GM10266 (cell line): ENCODE data around the gene ROBO3.

ENCODE experiments used
- DNase-seq: peaks from one replicate; pipeline ENCODE4 v3.0.0; 2012; ENCODE audit errors: extremely low spot score
- TF ChIP-seq, protein P1 (sequence below): IDR thresholded peaks from 2 replicates; pipeline ENCODE4 v1.5.1; 2012; ENCODE audit warnings: mild to moderate bottlenecking, low read depth; ENCODE audit not compliant: control insufficient read depth, insufficient read depth; ENCODE audit errors: missing control alignments

The ROBO3 gene, protein sequence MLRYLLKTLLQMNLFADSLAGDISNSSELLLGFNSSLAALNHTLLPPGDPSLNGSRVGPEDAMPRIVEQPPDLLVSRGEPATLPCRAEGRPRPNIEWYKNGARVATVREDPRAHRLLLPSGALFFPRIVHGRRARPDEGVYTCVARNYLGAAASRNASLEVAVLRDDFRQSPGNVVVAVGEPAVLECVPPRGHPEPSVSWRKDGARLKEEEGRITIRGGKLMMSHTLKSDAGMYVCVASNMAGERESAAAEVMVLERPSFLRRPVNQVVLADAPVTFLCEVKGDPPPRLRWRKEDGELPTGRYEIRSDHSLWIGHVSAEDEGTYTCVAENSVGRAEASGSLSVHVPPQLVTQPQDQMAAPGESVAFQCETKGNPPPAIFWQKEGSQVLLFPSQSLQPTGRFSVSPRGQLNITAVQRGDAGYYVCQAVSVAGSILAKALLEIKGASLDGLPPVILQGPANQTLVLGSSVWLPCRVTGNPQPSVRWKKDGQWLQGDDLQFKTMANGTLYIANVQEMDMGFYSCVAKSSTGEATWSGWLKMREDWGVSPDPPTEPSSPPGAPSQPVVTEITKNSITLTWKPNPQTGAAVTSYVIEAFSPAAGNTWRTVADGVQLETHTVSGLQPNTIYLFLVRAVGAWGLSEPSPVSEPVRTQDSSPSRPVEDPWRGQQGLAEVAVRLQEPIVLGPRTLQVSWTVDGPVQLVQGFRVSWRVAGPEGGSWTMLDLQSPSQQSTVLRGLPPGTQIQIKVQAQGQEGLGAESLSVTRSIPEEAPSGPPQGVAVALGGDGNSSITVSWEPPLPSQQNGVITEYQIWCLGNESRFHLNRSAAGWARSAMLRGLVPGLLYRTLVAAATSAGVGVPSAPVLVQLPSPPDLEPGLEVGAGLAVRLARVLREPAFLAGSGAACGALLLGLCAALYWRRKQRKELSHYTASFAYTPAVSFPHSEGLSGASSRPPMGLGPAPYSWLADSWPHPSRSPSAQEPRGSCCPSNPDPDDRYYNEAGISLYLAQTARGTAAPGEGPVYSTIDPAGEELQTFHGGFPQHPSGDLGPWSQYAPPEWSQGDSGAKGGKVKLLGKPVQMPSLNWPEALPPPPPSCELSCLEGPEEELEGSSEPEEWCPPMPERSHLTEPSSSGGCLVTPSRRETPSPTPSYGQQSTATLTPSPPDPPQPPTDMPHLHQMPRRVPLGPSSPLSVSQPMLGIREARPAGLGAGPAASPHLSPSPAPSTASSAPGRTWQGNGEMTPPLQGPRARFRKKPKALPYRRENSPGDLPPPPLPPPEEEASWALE (N-terminal part only)

DNA sequence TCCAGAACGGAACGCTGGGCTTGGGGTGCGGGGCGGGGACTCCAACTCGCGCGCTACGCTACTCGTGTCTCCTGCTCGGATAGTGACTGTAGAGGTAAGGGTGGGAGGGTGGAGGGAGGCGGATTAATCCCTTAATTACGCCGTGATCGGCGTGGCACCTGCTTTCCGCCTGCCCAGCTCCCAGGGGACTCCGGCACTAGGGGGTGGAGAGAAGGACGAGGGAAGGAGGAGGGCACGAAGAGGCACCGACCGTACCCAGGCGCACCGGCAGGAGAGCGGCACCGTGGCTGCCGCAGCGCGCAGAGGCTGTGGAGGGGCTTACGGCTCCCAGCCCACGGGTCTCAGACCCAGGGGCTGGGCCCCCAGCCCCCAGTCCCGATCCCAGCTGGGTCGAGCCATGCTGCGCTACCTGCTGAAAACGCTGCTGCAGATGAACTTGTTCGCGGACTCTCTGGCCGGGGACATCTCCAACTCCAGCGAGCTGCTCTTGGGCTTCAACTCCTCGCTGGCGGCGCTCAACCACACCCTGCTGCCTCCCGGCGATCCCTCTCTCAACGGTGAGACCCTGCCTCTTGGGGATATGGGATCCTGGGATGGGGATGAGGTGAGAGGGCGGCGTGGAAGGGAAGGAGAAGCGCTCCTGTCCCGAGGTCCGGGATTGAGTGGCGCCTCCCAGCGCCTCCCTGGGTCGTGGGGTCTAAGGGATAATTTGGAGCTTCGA lies at the start of gene ROBO3:
TSS of gene ROBO3 (plus strand) at position 252 of the 721 bp plus-strand sequence. CDS start at position 398, 146 bp downstream.
- no peak for DNase-seq
- TF ChIP-seq, protein P1, sequence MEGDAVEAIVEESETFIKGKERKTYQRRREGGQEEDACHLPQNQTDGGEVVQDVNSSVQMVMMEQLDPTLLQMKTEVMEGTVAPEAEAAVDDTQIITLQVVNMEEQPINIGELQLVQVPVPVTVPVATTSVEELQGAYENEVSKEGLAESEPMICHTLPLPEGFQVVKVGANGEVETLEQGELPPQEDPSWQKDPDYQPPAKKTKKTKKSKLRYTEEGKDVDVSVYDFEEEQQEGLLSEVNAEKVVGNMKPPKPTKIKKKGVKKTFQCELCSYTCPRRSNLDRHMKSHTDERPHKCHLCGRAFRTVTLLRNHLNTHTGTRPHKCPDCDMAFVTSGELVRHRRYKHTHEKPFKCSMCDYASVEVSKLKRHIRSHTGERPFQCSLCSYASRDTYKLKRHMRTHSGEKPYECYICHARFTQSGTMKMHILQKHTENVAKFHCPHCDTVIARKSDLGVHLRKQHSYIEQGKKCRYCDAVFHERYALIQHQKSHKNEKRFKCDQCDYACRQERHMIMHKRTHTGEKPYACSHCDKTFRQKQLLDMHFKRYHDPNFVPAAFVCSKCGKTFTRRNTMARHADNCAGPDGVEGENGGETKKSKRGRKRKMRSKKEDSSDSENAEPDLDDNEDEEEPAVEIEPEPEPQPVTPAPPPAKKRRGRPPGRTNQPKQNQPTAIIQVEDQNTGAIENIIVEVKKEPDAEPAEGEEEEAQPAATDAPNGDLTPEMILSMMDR: no peak

DNA sequence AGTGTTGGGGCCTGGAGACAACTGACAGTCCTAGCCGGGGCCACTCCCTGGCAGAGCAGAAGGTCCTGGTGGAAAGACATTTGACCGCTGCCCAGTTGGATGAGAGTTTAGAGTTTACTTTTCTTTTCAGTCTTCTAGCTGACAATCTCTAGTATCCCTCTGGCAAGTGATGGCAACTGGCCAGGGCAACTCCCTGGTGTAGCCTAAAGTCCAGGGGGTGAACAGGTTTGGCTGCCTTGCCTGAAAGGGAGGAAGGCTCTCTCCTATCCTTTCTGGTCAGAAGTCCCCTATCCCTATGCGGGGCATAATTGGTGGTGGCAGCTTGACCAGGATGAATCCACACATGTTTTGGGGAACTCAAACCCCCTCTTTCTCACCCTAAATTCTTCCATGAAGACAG lies 48.2 kb upstream of the ROBO3 start:
- no peak for DNase-seq
- TF ChIP-seq, protein P1: no peak

DNA sequence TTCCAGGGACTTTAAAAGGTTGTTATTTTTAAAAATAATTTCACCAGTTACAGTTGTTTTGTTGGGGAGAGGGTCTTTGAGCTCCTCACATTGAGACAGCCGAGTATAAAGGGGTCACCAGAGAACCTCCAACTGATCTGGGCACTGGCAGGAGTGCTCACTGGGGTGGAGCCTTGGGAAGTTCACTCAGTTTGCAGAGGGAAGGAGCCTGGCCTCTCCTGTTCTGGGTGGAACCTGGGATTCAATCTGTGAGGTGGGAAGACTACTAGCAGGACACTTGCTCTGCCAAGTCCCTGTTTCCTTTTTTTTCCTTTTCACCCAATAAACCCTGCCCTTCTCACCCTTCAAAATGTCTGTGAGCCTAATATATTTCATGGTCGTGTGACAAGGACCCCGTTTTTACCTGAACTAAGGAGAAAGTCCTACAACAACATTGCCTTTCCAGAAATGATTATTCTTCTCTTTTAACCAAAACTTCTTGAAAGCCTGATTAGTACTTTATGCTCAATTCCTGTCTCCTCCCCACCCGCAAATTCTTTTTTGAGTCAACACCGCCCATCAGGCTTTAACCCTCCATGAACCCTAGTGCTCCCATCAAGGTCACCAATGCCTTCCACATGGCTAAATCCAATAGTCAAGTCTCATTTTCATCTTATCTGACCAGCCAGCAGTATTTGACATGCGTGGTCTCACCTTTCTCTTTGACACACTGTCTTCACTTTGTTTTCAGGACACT lies 43.1 kb upstream of the ROBO3 start:
- TF ChIP-seq, protein P1: no peak

DNA sequence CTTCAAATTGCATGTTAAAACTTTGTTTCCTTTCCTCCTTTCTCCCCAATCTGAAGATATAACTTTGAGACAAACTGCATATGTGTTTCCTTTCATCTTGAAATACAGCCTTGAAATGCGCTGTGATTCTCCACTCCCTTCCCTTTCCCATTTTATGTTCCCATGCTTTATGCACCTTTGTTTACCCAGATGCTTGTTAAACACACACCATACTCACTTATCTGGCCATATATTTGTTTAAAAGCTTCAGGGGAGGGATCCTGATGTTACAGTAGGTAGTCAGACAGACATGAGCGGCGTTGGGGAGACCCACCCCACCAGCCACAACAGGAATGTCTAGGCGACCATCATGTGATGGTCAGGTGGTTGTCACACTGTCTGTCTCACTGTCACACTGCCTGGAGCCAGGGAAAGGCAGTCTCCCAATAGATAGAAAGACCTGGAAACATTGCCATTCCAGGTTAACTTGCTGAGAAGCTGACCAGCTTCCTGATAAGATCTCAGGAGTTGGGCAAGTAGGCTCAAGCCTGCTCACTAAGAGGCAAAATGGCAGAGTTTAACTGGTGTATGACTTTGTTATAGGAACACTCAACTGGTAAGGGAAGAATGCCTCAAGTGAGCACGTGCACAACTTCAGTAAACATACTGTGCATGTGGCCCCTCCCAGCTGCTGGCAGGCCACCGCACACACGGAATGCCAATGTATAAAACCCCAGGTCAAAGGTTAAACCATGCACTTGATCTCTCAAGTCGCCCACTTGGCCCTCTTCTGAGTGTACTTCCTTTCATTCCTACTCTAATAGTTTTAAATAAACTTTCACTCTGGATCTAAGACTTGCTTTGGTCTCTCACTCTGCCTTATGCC lies 41.5 kb upstream of the ROBO3 start:
- DNase-seq: no peak
- TF ChIP-seq, protein P1: no peak

More for the DNA sequence above, 43.1 kb upstream of the ROBO3 start:
- DNase-seq: no peak

DNA sequence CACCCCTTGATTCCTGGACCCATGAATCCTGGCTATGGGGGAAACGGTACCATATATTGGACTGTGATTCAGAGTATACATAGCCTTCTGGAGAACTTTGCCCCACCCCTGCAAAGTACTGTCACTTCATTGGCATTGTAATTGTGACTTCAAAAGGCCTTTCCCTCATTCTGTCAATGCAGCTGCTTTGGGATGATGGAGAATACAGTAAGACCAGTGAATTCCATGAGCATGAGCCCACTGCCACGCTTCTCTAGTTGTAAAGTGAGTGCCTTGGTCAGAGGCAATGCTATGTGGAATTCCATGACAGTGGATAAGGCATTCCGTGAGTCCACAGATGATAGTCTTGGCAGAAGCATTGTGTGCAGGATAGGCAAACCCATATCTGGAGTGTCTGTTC lies 39.4 kb upstream of the ROBO3 start:
- TF ChIP-seq, protein P1: no peak

More for the DNA sequence above, 39.4 kb upstream of the ROBO3 start:
- no peak for DNase-seq
